Esophagus squamous epithelium (tissue), 5 donors: ENCODE results near the gene MAP3K9. TPM values are rescaled to one million over a fixed set of nuclear protein-coding genes. Genes with fewer than 3 reads are reported as not detected.

ENCODE experiments used
- DNase-seq: peaks from one replicate; lab custom pipeline; 2025; lab: John Stamatoyannopoulos, UW
- H3K27ac ChIP-seq, 4 donors: fragments of 200-600 bp; sonication (generic); one replicate each; pipeline ENCODE4 v1.5.1; 2016 to 2019; ENCODE audit warnings: mild to moderate bottlenecking in 1 of 4
- H3K27me3 ChIP-seq, 4 donors: fragments of 200-600 bp; sonication (generic); 1 replicate in 3 of 4; 2 replicates in 1 of 4; pipeline versions ENCODE4 v1.5.1 to v1.6.0; 2017 to 2021; ENCODE audit warnings: antibody characterized with exemption in 1 of 4
- H3K36me3 ChIP-seq, 3 donors: fragments of 200-600 bp; sonication (generic); one replicate each; pipeline ENCODE4 v1.5.1; 2016 to 2019
- H3K4me1 ChIP-seq, 3 donors: fragments of 200-600 bp; sonication (generic); one replicate each; pipeline ENCODE4 v1.5.1; 2017 to 2019
- H3K4me3 ChIP-seq, 4 donors: fragments of 200-600 bp; sonication (generic); 1 replicate in 3 of 4; 2 replicates in 1 of 4; pipeline ENCODE4 v1.5.1; 2016 to 2019; ENCODE audit warnings: mild to moderate bottlenecking in 2 of 4, moderate library complexity in 1 of 4
- H3K9me3 ChIP-seq, 3 donors: fragments of 200-600 bp; sonication (generic); one replicate each; pipeline ENCODE4 v1.5.1; 2016 to 2019
- POLR2A ChIP-seq, 4 donors: fragments of 450-650 bp; IDR thresholded peaks; one replicate each; pipeline ENCODE4 v1.6.1; 2017; ENCODE audit warnings: antibody characterized with exemption in 4 of 4, mild to moderate bottlenecking in 4 of 4, moderate library complexity in 3 of 4
- WGBS, 2 donors: methylation state at CpG; one replicate each; pipeline ENCODE4 v1.1.5; 2018; 5-methylcytosine and 5-hydroxymethylcytosine counted together
- intact Hi-C: fragments of 100-400 bp; cut with DNase I; formaldehyde crosslinking; loops from one replicate; pipeline ENCODE4 v1.15.0; 2022
- total RNA-seq, 4 donors: library from RNA; depleted of rRNA; stranded (reverse); fragments of >200 nt; gene quantifications; one replicate each; pipeline ENCODE4 v1.1.0, GENCODE V29; 2016
- TF ChIP-seq, protein P1 (sequence below), 6 experiments: fragments of 450-650 bp in 4 of 6; fragments of 200-600 bp in 2 of 6; sonication (generic) in 2 of 6; IDR thresholded peaks; one replicate each; pipeline ENCODE4 v1.5.1; 2016 to 2019; ENCODE audit warnings: antibody characterized with exemption in 6 of 6, mild to moderate bottlenecking in 4 of 6, moderate library complexity in 4 of 6
- donor health status: DM: yes; HTN: yes; CAD: no.

Gene MAP3K9
- total RNA-seq, 4 donors from 2014 or later = 8.1 to 34.0 (median 14.7) TPM

DNA sequence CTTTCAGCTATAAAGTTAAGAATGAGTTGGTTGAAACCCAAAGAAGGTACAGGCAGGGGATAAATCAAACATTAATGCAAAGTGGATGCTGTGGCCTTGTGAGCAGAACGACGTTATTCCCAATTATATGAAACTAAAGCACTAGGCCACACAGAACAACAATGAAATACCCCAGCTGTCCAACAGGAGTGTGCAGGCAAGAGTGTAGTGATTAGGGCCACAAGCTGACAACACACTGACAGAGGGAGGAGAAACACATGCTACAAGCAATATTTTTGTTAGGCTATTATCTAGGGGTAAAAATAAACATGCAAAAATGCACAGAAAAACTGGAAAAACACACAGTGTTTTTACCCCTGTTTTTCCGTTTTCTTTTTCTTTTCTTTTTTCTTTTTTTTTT, 15.0 kb downstream of the MAP3K9 start:
- no peak for DNase-seq
- TF ChIP-seq, protein P1, sequence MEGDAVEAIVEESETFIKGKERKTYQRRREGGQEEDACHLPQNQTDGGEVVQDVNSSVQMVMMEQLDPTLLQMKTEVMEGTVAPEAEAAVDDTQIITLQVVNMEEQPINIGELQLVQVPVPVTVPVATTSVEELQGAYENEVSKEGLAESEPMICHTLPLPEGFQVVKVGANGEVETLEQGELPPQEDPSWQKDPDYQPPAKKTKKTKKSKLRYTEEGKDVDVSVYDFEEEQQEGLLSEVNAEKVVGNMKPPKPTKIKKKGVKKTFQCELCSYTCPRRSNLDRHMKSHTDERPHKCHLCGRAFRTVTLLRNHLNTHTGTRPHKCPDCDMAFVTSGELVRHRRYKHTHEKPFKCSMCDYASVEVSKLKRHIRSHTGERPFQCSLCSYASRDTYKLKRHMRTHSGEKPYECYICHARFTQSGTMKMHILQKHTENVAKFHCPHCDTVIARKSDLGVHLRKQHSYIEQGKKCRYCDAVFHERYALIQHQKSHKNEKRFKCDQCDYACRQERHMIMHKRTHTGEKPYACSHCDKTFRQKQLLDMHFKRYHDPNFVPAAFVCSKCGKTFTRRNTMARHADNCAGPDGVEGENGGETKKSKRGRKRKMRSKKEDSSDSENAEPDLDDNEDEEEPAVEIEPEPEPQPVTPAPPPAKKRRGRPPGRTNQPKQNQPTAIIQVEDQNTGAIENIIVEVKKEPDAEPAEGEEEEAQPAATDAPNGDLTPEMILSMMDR (IDR thresholded peaks at IDR 0.05) = no peak
- no peak for TF ChIP-seq POLR2A (IDR thresholded peaks at IDR 0.05)
- intact Hi-C loops = no loop called here
- H3K9me3 ChIP-seq = no peaks in the 10 kb centered on the region
- WGBS, 2 donors = 66 to 76% methylated on average over 3 of the region's 3 CpGs
- peaks cover 0 to 36% (median 5%) of the 10 kb centered on the region in 3 donors for H3K36me3 ChIP-seq
- H3K27me3 ChIP-seq = no peaks in the 10 kb centered on the region
- H3K4me3 ChIP-seq = no peak overlapping the region
- no peak overlapping the region for H3K27ac ChIP-seq
- H3K4me1 ChIP-seq = no peaks in the 10 kb centered on the region

GRCh38 chr14:70793637-70794036, 15.7 kb downstream of the MAP3K9 start:
- no peak overlapping the region for H3K27ac ChIP-seq
- H3K36me3 ChIP-seq = peaks cover 0 to 31% (median 5%) of the 10 kb centered on the region in 3 donors
- DNase-seq = no peak
- TF ChIP-seq POLR2A (IDR thresholded peaks at IDR 0.05) = no peak
- TF ChIP-seq, protein P1 (IDR thresholded peaks at IDR 0.05) = no peak
- no peaks in the 10 kb centered on the region for H3K27me3 ChIP-seq
- H3K9me3 ChIP-seq = no peaks in the 10 kb centered on the region
- WGBS, 2 donors = 90 to 91% methylated on average over 2 to 3 of the region's 3 CpGs
- H3K4me3 ChIP-seq = no peak overlapping the region
- intact Hi-C loops = no loop called here
- H3K4me1 ChIP-seq = no peaks in the 10 kb centered on the region

GRCh38 chr14:70792939-70793338, 16.4 kb downstream of the MAP3K9 start:
- TF ChIP-seq, protein P1 (IDR thresholded peaks at IDR 0.05) = no peak
- no peak for TF ChIP-seq POLR2A (IDR thresholded peaks at IDR 0.05)
- Histone ChIP-seq H3K27ac (no peak overlapping the region), H3K4me3 (no peak overlapping the region), H3K27me3 (no peaks in the 10 kb centered on the region), H3K36me3 (peaks cover 0 to 30% (median 5%) of the 10 kb centered on the region in 3 donors), H3K9me3 (no peaks in the 10 kb centered on the region), H3K4me1 (no peaks in the 10 kb centered on the region)
- no peak for DNase-seq
- 68 to 78% methylated on average over 9 of the region's 9 CpGs for WGBS, 2 donors
- intact Hi-C loops = no loop called here

DNA sequence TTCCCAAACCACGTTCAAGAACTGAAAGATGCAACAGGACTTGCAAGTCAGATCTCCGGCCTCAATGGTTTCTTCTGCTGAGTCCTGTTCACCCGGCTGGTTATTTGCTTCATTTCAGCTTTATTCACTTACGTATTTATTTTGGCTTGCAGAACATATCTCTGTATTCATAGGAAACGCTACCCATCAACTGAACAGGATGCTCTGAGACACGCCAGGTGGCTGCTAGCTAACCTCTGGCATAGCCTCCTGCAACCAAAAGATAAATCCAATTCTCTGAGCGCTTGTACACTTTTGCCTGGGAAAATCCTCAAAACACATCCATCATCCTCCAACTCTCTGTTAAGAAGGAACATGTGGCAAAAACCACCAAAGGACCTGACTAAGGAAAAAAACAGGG, 17.3 kb downstream of the MAP3K9 start:
- DNase-seq = no peak
- intact Hi-C loops = no loop called here
- Histone ChIP-seq H3K27ac (no peak overlapping the region), H3K27me3 (no peaks in the 10 kb centered on the region), H3K4me3 (no peak overlapping the region), H3K9me3 (no peaks in the 10 kb centered on the region), H3K36me3 (peaks cover 0 to 23% (median 0%) of the 10 kb centered on the region in 3 donors), H3K4me1 (no peaks in the 10 kb centered on the region)
- 70 to 81% methylated on average over 7 of the region's 7 CpGs for WGBS, 2 donors
- no peak for TF ChIP-seq POLR2A (IDR thresholded peaks at IDR 0.05)
- TF ChIP-seq, protein P1 (IDR thresholded peaks at IDR 0.05) = no peak

- no peak for DNase-seq
- H3K4me1 ChIP-seq = no peaks in the 10 kb centered on the region
- intact Hi-C loops = no loop called here
- no peaks in the 10 kb centered on the region for H3K9me3 ChIP-seq
- no peaks in the 10 kb centered on the region for H3K27me3 ChIP-seq
- no peak overlapping the region for H3K4me3 ChIP-seq
- no peak overlapping the region for H3K27ac ChIP-seq
- no peak for TF ChIP-seq POLR2A (IDR thresholded peaks at IDR 0.05)
- TF ChIP-seq, protein P1 (IDR thresholded peaks at IDR 0.05) = no peak
- H3K36me3 ChIP-seq = peaks cover 0 to 23% (median 0%) of the 10 kb centered on the region in 3 donors
- WGBS, 2 donors = 64 to 92% methylated on average over 2 to 4 of the region's 4 CpGs
These were observed 19.4 kb downstream of the MAP3K9 start for GRCh38 chr14:70789961-70790360.
